Left ventricle myocardium inferior (tissue), 1 donor: Measurements from ENCODE around the gene OPA3. TPM values are rescaled to one million over a fixed set of nuclear protein-coding genes. Genes with fewer than 3 reads are reported as not detected.

Source experiments
- DNase-seq: peaks from one replicate; pipeline ENCODE4 v3.0.0-alpha.2; 2020
- H3K27ac ChIP-seq: fragments of 200-600 bp; replicated peaks from 2 replicates; pipeline ENCODE4 v1.8.0; 2021
- H3K27me3 ChIP-seq: fragments of 200-600 bp; 2 replicates; pipeline ENCODE4 v1.8.0; 2021; ENCODE audit warnings: low read depth
- H3K36me3 ChIP-seq: fragments of 200-600 bp; 2 replicates; pipeline ENCODE4 v1.8.0; 2021
- H3K4me1 ChIP-seq: fragments of 200-600 bp; 2 replicates; pipeline ENCODE4 v1.8.0; 2021
- H3K4me3 ChIP-seq: fragments of 200-600 bp; 2 replicates; pipeline ENCODE4 v1.8.0; 2021; ENCODE audit warnings: mild to moderate bottlenecking, moderate library complexity
- H3K9me3 ChIP-seq: fragments of 200-600 bp; replicated peaks from 2 replicates; pipeline ENCODE4 v1.8.0; 2021
- CTCF ChIP-seq: fragments of 200-600 bp; IDR thresholded peaks from 2 replicates; pipeline ENCODE4 v1.8.0; 2021; ENCODE audit warnings: antibody characterized with exemption, mild to moderate bottlenecking, borderline replicate concordance
- intact Hi-C: fragments of 100-400 bp; cut with micrococcal nuclease; formaldehyde crosslinking; loops from one replicate; pipeline ENCODE4 v1.11.0; 2022
- total RNA-seq: library from RNA; stranded (reverse); fragmentation: NEBNext Ultra II Directional; extraction: Animal tissue kit (Norgen Biotek cat#: 25700); gene quantifications from one replicate; pipeline ENCODE4 v1.2.1, GENCODE V29; 2021
- donor health status: DM: no; HTN: yes; CAD: no; lungs with severe emphysema.

Gene OPA3
- total RNA-seq, 1 donor from 2014 or later, result 25.3 TPM

GRCh38 chr19:45560038-45560437, 24.6 kb downstream of the OPA3 start:
- Histone ChIP-seq H3K27ac (peak overlapping the region; percentile 69), H3K4me3 (no peak overlapping the region), H3K27me3 (no peaks in the 10 kb centered on the region), H3K9me3 (no peaks in the 10 kb centered on the region), H3K4me1 (peaks cover 61% of the 10 kb centered on the region), H3K36me3 (no peaks in the 10 kb centered on the region)
- DNase-seq, result no peak
- intact Hi-C loops, result no loop called here
- no peak for TF ChIP-seq CTCF

- peak; percentile 66 for TF ChIP-seq CTCF
- no peaks in the 10 kb centered on the region for H3K9me3 ChIP-seq
- DNase-seq, result no peak
- H3K4me3 ChIP-seq, result no peak overlapping the region
- H3K27me3 ChIP-seq, result no peaks in the 10 kb centered on the region
- H3K27ac ChIP-seq, result no peak overlapping the region
- peaks cover 5% of the 10 kb centered on the region for H3K36me3 ChIP-seq
- H3K4me1 ChIP-seq, result peaks cover 52% of the 10 kb centered on the region
- intact Hi-C loops, result no loop called here
Measured at GRCh38 chr19:45558399-45558878, 26.2 kb downstream of the OPA3 start.

- no peaks in the 10 kb centered on the region for H3K9me3 ChIP-seq
- DNase-seq, result no peak
- H3K27me3 ChIP-seq, result no peaks in the 10 kb centered on the region
- intact Hi-C loops, result no loop called here
- peak overlapping the region; percentile 60 for H3K27ac ChIP-seq
- no peak for TF ChIP-seq CTCF
- peaks cover 15% of the 10 kb centered on the region for H3K36me3 ChIP-seq
- no peak overlapping the region for H3K4me3 ChIP-seq
- H3K4me1 ChIP-seq, result peaks cover 42% of the 10 kb centered on the region
Measured at GRCh38 chr19:45556835-45557234, 27.8 kb downstream of the OPA3 start.

GRCh38 chr19:45554481-45554880, 30.1 kb downstream of the OPA3 start:
- H3K36me3 ChIP-seq, result peaks cover 15% of the 10 kb centered on the region
- intact Hi-C loops, result no loop called here
- no peak overlapping the region for H3K27ac ChIP-seq
- no peak for DNase-seq
- H3K9me3 ChIP-seq, result no peaks in the 10 kb centered on the region
- H3K27me3 ChIP-seq, result no peaks in the 10 kb centered on the region
- no peak for TF ChIP-seq CTCF
- peaks cover 32% of the 10 kb centered on the region for H3K4me1 ChIP-seq
- H3K4me3 ChIP-seq, result no peak overlapping the region

- no peaks in the 10 kb centered on the region for H3K9me3 ChIP-seq
- H3K4me1 ChIP-seq, result peaks cover 31% of the 10 kb centered on the region
- H3K27ac ChIP-seq, result no peak overlapping the region
- no peaks in the 10 kb centered on the region for H3K27me3 ChIP-seq
- H3K36me3 ChIP-seq, result peaks cover 15% of the 10 kb centered on the region
- TF ChIP-seq CTCF, result no peak
- no peak overlapping the region for H3K4me3 ChIP-seq
- DNase-seq, result no peak
- intact Hi-C loops, result no loop called here
Measured at GRCh38 chr19:45553464-45553863, 31.1 kb downstream of the OPA3 start.
